Panc1 (cell line): Measurements from ENCODE around the gene RABGAP1L.
"Not testable (repeated sequence)": the region's sequence is repeated elsewhere in the genome, so short reads cannot be mapped to it uniquely, and the experiment has no call there.

Experiments
- CTCF ChIP-seq: fragments of 450-650 bp; IDR thresholded peaks from 2 replicates; pipeline ENCODE4 v1.5.1; 2017; ENCODE audit warnings: mild to moderate bottlenecking
- POLR2AphosphoS5 ChIP-seq: IDR thresholded peaks from 2 replicates; pipeline ENCODE4 v1.6.1; 2012; ENCODE audit warnings: mild to moderate bottlenecking, low read depth, low read length, moderate library complexity
- REST ChIP-seq, 2 experiments: IDR thresholded peaks; 2 replicates each; pipeline ENCODE4 v1.6.1; 2011 to 2012; ENCODE audit warnings: low read depth in 2 of 2, control low read depth in 1 of 2, low read length in 1 of 2, mild to moderate bottlenecking in 1 of 2, moderate library complexity in 1 of 2; ENCODE audit not compliant: insufficient read depth in 1 of 2
- TCF7L2 ChIP-seq: IDR thresholded peaks from 2 replicates; pipeline ENCODE4 v1.6.1; 2011; ENCODE audit warnings: mild to moderate bottlenecking, low read depth, low read length, inconsistent platforms

- TF ChIP-seq POLR2AphosphoS5; CTCF; TCF7L2; REST (IDR thresholded peaks at IDR 0.05; ENCODE audit: insufficient read depth in 1 of 2, low read depth in 2 of 2, low read length in 1 of 2): not testable (repeated sequence)
Observed at GRCh38 chr1:174516755-174517154, 357.4 kb downstream of the RABGAP1L start.
